CD14-positive monocyte (primary cell): ENCODE measurements around the gene ATG101. TPM values are rescaled to one million over a fixed set of nuclear protein-coding genes. Genes with fewer than 3 reads are reported as not detected.

Source experiments
- DNase-seq, 3 donors: peaks; one replicate each; pipeline ENCODE4 v3.0.0-alpha.2; 2011 to 2022
- H2AFZ ChIP-seq: 2 replicates; pipeline ENCODE4 v1.6.0; 2012; ENCODE audit warnings: mild to moderate bottlenecking, low read depth, low read length, inconsistent platforms; ENCODE audit not compliant: insufficient read depth, poor library complexity, severe bottlenecking
- H3K27ac ChIP-seq, 2 donors: 1 replicate in 1 of 2; 2 replicates in 1 of 2; pipeline ENCODE4 v1.5.1; 2012 to 2013; ENCODE audit warnings: low read length in 2 of 2, control low read depth in 1 of 2, inconsistent platforms in 1 of 2, low read depth in 1 of 2, mild to moderate bottlenecking in 1 of 2
- H3K27me3 ChIP-seq, 2 donors: one replicate each; pipeline versions ENCODE4 v1.6.0 to v1.6.1; 2011 to 2013; ENCODE audit warnings: low read length in 2 of 2; ENCODE audit not compliant: control insufficient read depth in 2 of 2, insufficient read depth in 2 of 2
- H3K36me3 ChIP-seq, 2 donors: replicated peaks in 1 of 2; 1 replicate in 1 of 2; 2 replicates in 1 of 2; pipeline versions ENCODE4 v1.5.1 to v1.6.1; 2012 to 2013; ENCODE audit warnings: low read length in 2 of 2, control low read depth in 1 of 2, inconsistent platforms in 1 of 2, mild to moderate bottlenecking in 1 of 2; ENCODE audit not compliant: insufficient read depth in 2 of 2, control insufficient read depth in 1 of 2
- H3K4me1 ChIP-seq, 2 donors: 1 replicate in 1 of 2; 2 replicates in 1 of 2; pipeline versions ENCODE4 v1.5.1 to v1.6.1; 2012 to 2013; ENCODE audit warnings: low read length in 2 of 2, control low read depth in 1 of 2, inconsistent platforms in 1 of 2, mild to moderate bottlenecking in 1 of 2, moderate library complexity in 1 of 2; ENCODE audit not compliant: insufficient read depth in 2 of 2, control insufficient read depth in 1 of 2
- H3K4me2 ChIP-seq: replicated peaks from 2 replicates; pipeline ENCODE3; 2012; ENCODE audit warnings: low read length, moderate library complexity, mild to moderate bottlenecking; ENCODE audit not compliant: poor library complexity, severe bottlenecking; ENCODE audit errors: extremely low read depth
- H3K4me3 ChIP-seq, 3 experiments: fragments of 200-600 bp in 1 of 3; sonication (generic) in 1 of 3; replicated peaks in 1 of 3; 1 replicate in 2 of 3; 2 replicates in 1 of 3; pipeline ENCODE4 v1.5.1; 2011 to 2013; ENCODE audit warnings: low read length in 3 of 3, mild to moderate bottlenecking in 3 of 3, control low read depth in 2 of 3, low read depth in 2 of 3, inconsistent platforms in 1 of 3, moderate library complexity in 1 of 3
- H3K79me2 ChIP-seq: 2 replicates; pipeline ENCODE4 v1.6.0; 2012; ENCODE audit warnings: mild to moderate bottlenecking, control low read depth, inconsistent platforms, low read length, moderate library complexity; ENCODE audit not compliant: insufficient read depth
- H3K9ac ChIP-seq: 2 replicates; pipeline ENCODE4 v1.6.0; 2017; ENCODE audit warnings: low read length, mild to moderate bottlenecking; ENCODE audit not compliant: insufficient read depth, poor library complexity, severe bottlenecking
- H3K9me3 ChIP-seq, 2 donors: replicated peaks in 1 of 2; 1 replicate in 1 of 2; 2 replicates in 1 of 2; pipeline versions ENCODE4 v1.5.1 to v1.6.1; 2012 to 2013; ENCODE audit warnings: low read length in 2 of 2, control low read depth in 1 of 2; ENCODE audit not compliant: control insufficient read depth in 1 of 2, insufficient read depth in 1 of 2
- H4K20me1 ChIP-seq: 2 replicates; pipeline ENCODE4 v1.6.0; 2012; ENCODE audit warnings: mild to moderate bottlenecking, low read length, control low read depth, moderate library complexity; ENCODE audit not compliant: insufficient read depth
- H3K27ac Mint-ChIP-seq, 7 donors: one replicate each; pipeline ENCODE4 v1.8.0; 2020; ENCODE audit warnings: mild to moderate bottlenecking in 7 of 7, mixed read lengths in 7 of 7, moderate library complexity in 6 of 7, inconsistent platforms in 2 of 7
- H3K27me3 Mint-ChIP-seq, 3 donors: one replicate each; pipeline ENCODE4 v1.8.0; 2021 to 2022; ENCODE audit warnings: low read depth in 3 of 3, mild to moderate bottlenecking in 3 of 3, mixed read lengths in 3 of 3, moderate library complexity in 3 of 3, inconsistent platforms in 1 of 3
- H3K36me3 Mint-ChIP-seq, 2 donors: one replicate each; pipeline ENCODE4 v1.8.0; 2020; ENCODE audit warnings: mixed read lengths in 2 of 2, inconsistent platforms in 1 of 2, mild to moderate bottlenecking in 1 of 2
- H3K4me1 Mint-ChIP-seq: one replicate; pipeline ENCODE4 v1.8.0; 2020; ENCODE audit warnings: mild to moderate bottlenecking, mixed read lengths
- H3K4me3 Mint-ChIP-seq, 2 donors: one replicate each; pipeline ENCODE4 v1.8.0; 2020; ENCODE audit warnings: mild to moderate bottlenecking in 2 of 2, mixed read lengths in 2 of 2, moderate library complexity in 1 of 2
- H3K9me3 Mint-ChIP-seq, 7 donors: one replicate each; pipeline ENCODE4 v1.8.0; 2020 to 2022; ENCODE audit warnings: mixed read lengths in 7 of 7, mild to moderate bottlenecking in 6 of 7, moderate library complexity in 6 of 7, inconsistent platforms in 2 of 7
- CTCF ChIP-seq: fragments of 200-600 bp; IDR thresholded peaks from one replicate; pipeline ENCODE4 v1.8.0; 2022; ENCODE audit warnings: antibody characterized with exemption, mild to moderate bottlenecking
- WGBS: methylation state at CpG from one replicate; pipeline ENCODE4 v1.1.5; 2013; ENCODE audit warnings: missing lambda C conversion rate; ENCODE audit not compliant: insufficient coverage; 5-methylcytosine and 5-hydroxymethylcytosine counted together
- intact Hi-C, 2 donors: fragments of 100-400 bp; cut with micrococcal nuclease; formaldehyde crosslinking; loops; one replicate each; pipeline versions ENCODE4 v1.15.0 to v1.15.1; 2023
- polyA plus RNA-seq, 3 donors: library from polyadenylated mRNA; depleted of rRNA in 1 of 3; unstranded in 2 of 3; stranded (reverse) in 1 of 3; fragments of 300-500 nt in 2 of 3; fragments of >200 nt in 1 of 3; fragmentation: Illumina TruSeq in 2 of 3; gene quantifications; 1 replicate in 2 of 3; 2 replicates in 1 of 3; pipeline ENCODE4 v1.2.3, GENCODE V29; 2012 to 2021

ATG101 gene
- polyA plus RNA-seq, 3 donors = 20.5 to 120 (median 26.4) TPM

GRCh38 chr12:52044292-52044983 lies 25.3 kb upstream of the ATG101 start:
- H4K20me1 ChIP-seq = no peaks in the 10 kb centered on the region
- H3K27me3 Mint-ChIP-seq = peaks cover 9 to 29% (median 18%) of the 10 kb centered on the region in 3 donors
- H3K27ac ChIP-seq = no peak overlapping the region
- no peaks in the 10 kb centered on the region for H3K9me3 ChIP-seq
- no peak overlapping the region for H2AFZ ChIP-seq
- WGBS = 90% methylated on average over 18 of the region's 18 CpGs
- peaks cover 0 to under 1% (median 0%) of the 10 kb centered on the region in 7 donors for H3K9me3 Mint-ChIP-seq
- H3K79me2 ChIP-seq = no peaks in the 10 kb centered on the region
- DNase-seq = no peak
- no peak for TF ChIP-seq CTCF
- no peaks in the 10 kb centered on the region for H3K27me3 ChIP-seq
- peaks cover 54% of the 10 kb centered on the region for H3K4me1 Mint-ChIP-seq
- no peak overlapping the region for H3K4me3 Mint-ChIP-seq
- peaks cover 24 to 58% of the 10 kb centered on the region in 2 donors for H3K4me1 ChIP-seq
- H3K36me3 Mint-ChIP-seq = peaks cover 7 to 15% of the 10 kb centered on the region in 2 donors
- no peaks in the 10 kb centered on the region for H3K36me3 ChIP-seq
- intact Hi-C loops = no loop called here
- H3K4me2 ChIP-seq = no peak overlapping the region
- H3K4me3 ChIP-seq = no peak overlapping the region
- H3K27ac Mint-ChIP-seq = peak overlapping the region in 3 of 7 donors; percentile 69 to 83 (median 71)
- no peak overlapping the region for H3K9ac ChIP-seq

GRCh38 chr12:52045794-52046199 lies 24.0 kb upstream of the ATG101 start:
- Mint-ChIP-seq H3K27me3 (peaks cover 13 to 31% (median 21%) of the 10 kb centered on the region in 3 donors), H3K27ac (peak overlapping the region; percentile 95 to 98 (median 97)), H3K36me3 (peaks cover 13 to 19% of the 10 kb centered on the region in 2 donors), H3K4me3 (peak overlapping the region; percentile 39 to 62), H3K9me3 (peaks cover 0 to 3% (median 0%) of the 10 kb centered on the region in 7 donors), H3K4me1 (peaks cover 61% of the 10 kb centered on the region)
- TF ChIP-seq CTCF = no peak
- Histone ChIP-seq H3K27me3 (peaks cover 0 to 7% of the 10 kb centered on the region in 2 donors), H3K4me3 (peak overlapping the region in 1 of 3 experiments; percentile 37), H2AFZ (peak overlapping the region; percentile 44), H4K20me1 (no peaks in the 10 kb centered on the region), H3K9me3 (no peaks in the 10 kb centered on the region), H3K4me2 (peak overlapping the region; percentile 34), H3K79me2 (no peaks in the 10 kb centered on the region), H3K27ac (peak overlapping the region; percentile 85 to 88), H3K36me3 (no peaks in the 10 kb centered on the region), H3K4me1 (peaks cover 37 to 72% of the 10 kb centered on the region in 2 donors), H3K9ac (peak overlapping the region; percentile 9)
- peak; percentile 81 to 91 (median 81) for DNase-seq
- intact Hi-C loops = no loop called here
- WGBS = 0% methylated on average over 3 of the region's 4 CpGs
